H1 (cell line): Measurements from ENCODE around the gene ATAD3B. TPM values are rescaled to one million over a fixed set of nuclear protein-coding genes. Genes with fewer than 3 reads are reported as not detected.

ENCODE experiments used
- CTCF ChIA-PET: fragments of 300-600 bp; sonication (Branson Sonifier 250); formaldehyde crosslinking; loops from one replicate; lab custom pipeline; 2021; ENCODE audit not compliant: partially characterized antibody; lab: Charles Lee
- POLR2A ChIA-PET: fragments of 300-600 bp; sonication (Branson Sonifier 250); formaldehyde crosslinking; loops from one replicate; lab custom pipeline; 2021; ENCODE audit warnings: inconsistent platforms; ENCODE audit not compliant: partially characterized antibody; lab: Charles Lee
- DNase-seq, 2 experiments: peaks; one replicate each; pipeline versions ENCODE4 v3.0.0 to v3.0.0-alpha.2; 2010 to 2022; ENCODE audit warnings: low spot score in 2 of 2, low read depth in 1 of 2, mixed read lengths in 1 of 2
- FAIRE-seq: peaks from 2 replicates; lab custom pipeline; 2011; peaks lifted over from hg19 to GRCh38; lab: Jason Lieb, UNC
- H2AFZ ChIP-seq: 2 replicates; pipeline ENCODE4 v1.8.1; 2012; ENCODE audit warnings: low read length, inconsistent platforms
- H2AK5ac ChIP-seq: 2 replicates; pipeline ENCODE4 v1.6.1; 2013; ENCODE audit warnings: low read depth, low read length
- H2BK120ac ChIP-seq: replicated peaks from 2 replicates; pipeline ENCODE3; 2013; ENCODE audit warnings: low read depth, low read length, inconsistent platforms
- H2BK12ac ChIP-seq: 2 replicates; pipeline ENCODE4 v1.6.1; 2013; ENCODE audit warnings: low read depth, low read length
- H2BK15ac ChIP-seq: 2 replicates; pipeline ENCODE4 v1.6.1; 2013; ENCODE audit warnings: low read length
- H2BK20ac ChIP-seq: 2 replicates; pipeline ENCODE4 v1.6.1; 2013; ENCODE audit warnings: low read length
- H2BK5ac ChIP-seq: 2 replicates; pipeline ENCODE4 v1.6.1; 2013; ENCODE audit warnings: low read depth, low read length
- H3K14ac ChIP-seq: 2 replicates; pipeline ENCODE4 v1.6.1; 2013; ENCODE audit warnings: inconsistent platforms; ENCODE audit not compliant: insufficient read length
- H3K18ac ChIP-seq: 2 replicates; pipeline ENCODE4 v1.6.1; 2013; ENCODE audit warnings: low read length; ENCODE audit errors: extremely low read depth
- H3K23ac ChIP-seq: 2 replicates; pipeline ENCODE4 v1.6.1; 2013; ENCODE audit warnings: inconsistent platforms; ENCODE audit not compliant: insufficient read length
- H3K23me2 ChIP-seq: 2 replicates; pipeline ENCODE4 v1.6.1; 2013; ENCODE audit warnings: low read depth, low read length
- H3K27ac ChIP-seq: 2 replicates; pipeline ENCODE4 v1.6.1; 2011; ENCODE audit warnings: low read depth, low read length, inconsistent platforms
- H3K27me3 ChIP-seq, 4 experiments: replicated peaks in 1 of 4; 1 replicate in 1 of 4; 2 replicates in 3 of 4; pipeline versions ENCODE4 v1.6.1 to v1.8.1; 2011 to 2013; ENCODE audit warnings: low read length in 3 of 4, mild to moderate bottlenecking in 3 of 4, inconsistent platforms in 2 of 4, mixed read lengths in 2 of 4, moderate library complexity in 1 of 4; ENCODE audit not compliant: control insufficient read depth in 3 of 4, insufficient read depth in 3 of 4; ENCODE audit errors: extremely low read depth in 1 of 4
- H3K36me3 ChIP-seq, 4 experiments: 2 replicates each; pipeline versions ENCODE4 v1.6.1 to v1.8.1; 2011 to 2013; ENCODE audit warnings: mild to moderate bottlenecking in 4 of 4, low read length in 3 of 4, moderate library complexity in 2 of 4, control low read depth in 1 of 4, inconsistent platforms in 1 of 4; ENCODE audit not compliant: insufficient read depth in 4 of 4, control insufficient read depth in 2 of 4
- H3K4ac ChIP-seq: replicated peaks from 2 replicates; pipeline ENCODE3; 2013; ENCODE audit warnings: low read length, low read depth, mixed read lengths, inconsistent platforms; ENCODE audit not compliant: insufficient read length
- H3K4me1 ChIP-seq, 4 experiments: replicated peaks in 1 of 4; 1 replicate in 1 of 4; 2 replicates in 3 of 4; pipeline versions ENCODE4 v1.6.1 to v1.8.1; 2011 to 2013; ENCODE audit warnings: low read length in 3 of 4, inconsistent platforms in 2 of 4, mixed read lengths in 1 of 4; ENCODE audit not compliant: insufficient read depth in 4 of 4, control insufficient read depth in 3 of 4
- H3K4me2 ChIP-seq, 2 experiments: 2 replicates each; pipeline versions ENCODE4 v1.6.1 to v1.8.1; 2011 to 2013; ENCODE audit warnings: low read depth in 2 of 2, low read length in 2 of 2, control low read depth in 1 of 2, inconsistent platforms in 1 of 2, mild to moderate bottlenecking in 1 of 2; ENCODE audit not compliant: insufficient read depth in 1 of 2
- H3K4me3 ChIP-seq, 4 experiments: fragments of 200-600, 300-600 bp in 1 of 4; sonication (generic), shearing (Covaris generic), sonication (Bioruptor Twin) in 1 of 4; 2 replicates each; pipeline versions ENCODE4 v1.5.1 to v1.8.1; 2011 to 2016; ENCODE audit warnings: low read length in 4 of 4, low read depth in 3 of 4, control low read depth in 2 of 4, inconsistent platforms in 2 of 4, mild to moderate bottlenecking in 2 of 4, mixed read lengths in 1 of 4, moderate library complexity in 1 of 4; ENCODE audit not compliant: insufficient read depth in 2 of 4; ENCODE audit errors: extremely low read depth in 1 of 4
- H3K56ac ChIP-seq: replicated peaks from 2 replicates; pipeline ENCODE3; 2013; ENCODE audit warnings: low read depth, mild to moderate bottlenecking, mixed read lengths, low read length, inconsistent platforms; ENCODE audit not compliant: insufficient read length
- H3K79me1 ChIP-seq: 2 replicates; pipeline ENCODE4 v1.6.1; 2013; ENCODE audit warnings: low read depth, low read length, control low read depth
- H3K79me2 ChIP-seq, 2 experiments: 2 replicates each; pipeline versions ENCODE4 v1.6.1 to v1.8.1; 2012 to 2013; ENCODE audit warnings: low read length in 2 of 2, mild to moderate bottlenecking in 2 of 2, inconsistent platforms in 1 of 2; ENCODE audit not compliant: insufficient read depth in 2 of 2, control insufficient read depth in 1 of 2
- H3K9ac ChIP-seq, 4 experiments: replicated peaks in 1 of 4; 1 replicate in 1 of 4; 2 replicates in 3 of 4; pipeline versions ENCODE4 v1.6.1 to v1.8.1; 2011 to 2013; ENCODE audit warnings: low read depth in 3 of 4, low read length in 3 of 4, control low read depth in 2 of 4, mild to moderate bottlenecking in 2 of 4, moderate library complexity in 2 of 4, inconsistent platforms in 1 of 4; ENCODE audit errors: extremely low read depth in 1 of 4
- H3K9me3 ChIP-seq, 2 experiments: 2 replicates each; pipeline versions ENCODE4 v1.6.1 to v1.8.1; 2012 to 2013; ENCODE audit warnings: mild to moderate bottlenecking in 2 of 2, moderate library complexity in 2 of 2, control low read depth in 1 of 2, inconsistent platforms in 1 of 2, low read depth in 1 of 2, low read length in 1 of 2, mixed read lengths in 1 of 2; ENCODE audit not compliant: insufficient read depth in 2 of 2
- H4K20me1 ChIP-seq, 2 experiments: replicated peaks in 1 of 2; 2 replicates each; pipeline versions ENCODE3 to v1.8.1; 2011 to 2013; ENCODE audit warnings: inconsistent platforms in 2 of 2, low read length in 2 of 2, mild to moderate bottlenecking in 1 of 2; ENCODE audit not compliant: insufficient read depth in 2 of 2, control insufficient read depth in 1 of 2
- H4K5ac ChIP-seq: 2 replicates; pipeline ENCODE4 v1.6.1; 2013; ENCODE audit warnings: low read length, low read depth, mixed read lengths, inconsistent platforms; ENCODE audit not compliant: insufficient read length
- H4K8ac ChIP-seq: 2 replicates; pipeline ENCODE4 v1.8.0; 2013; ENCODE audit warnings: mild to moderate bottlenecking, moderate library complexity, low read length, inconsistent platforms; ENCODE audit not compliant: insufficient read depth; ENCODE audit errors: extremely low read depth
- H4K91ac ChIP-seq: replicated peaks from 2 replicates; pipeline ENCODE3; 2013; ENCODE audit warnings: low read length, mixed read lengths, inconsistent platforms; ENCODE audit not compliant: insufficient read length
- BCL11A ChIP-seq, 2 experiments: IDR thresholded peaks; one replicate each; pipeline ENCODE4 v1.6.1; 2011; ENCODE audit warnings: low read depth in 2 of 2, low read length in 2 of 2, mild to moderate bottlenecking in 2 of 2
- CBX8 ChIP-seq: fragments of 300-800, 300-1000 bp; sonication (generic); IDR thresholded peaks from 2 replicates; pipeline ENCODE4 v1.7.1; 2016; ENCODE audit warnings: low read depth, low read length, borderline replicate concordance
- CEBPB ChIP-seq: IDR thresholded peaks from 2 replicates; pipeline ENCODE4 v1.6.1; 2012; ENCODE audit warnings: low read depth, low read length
- FOSL1 ChIP-seq: IDR thresholded peaks from 2 replicates; pipeline ENCODE4 v1.6.1; 2011; ENCODE audit warnings: mild to moderate bottlenecking, low read depth, low read length, moderate library complexity; ENCODE audit not compliant: insufficient read depth
- MAFK ChIP-seq: IDR thresholded peaks from 2 replicates; pipeline ENCODE4 v1.6.1; 2012; ENCODE audit warnings: low read depth, mild to moderate bottlenecking, improper control_type of control experiment, low read length
- NRF1 ChIP-seq: IDR thresholded peaks from 2 replicates; pipeline ENCODE4 v1.6.1; 2011; ENCODE audit warnings: mild to moderate bottlenecking, low read depth, low read length, improper control_type of control experiment
- RFX5 ChIP-seq: IDR thresholded peaks from 2 replicates; pipeline ENCODE4 v1.6.1; 2011; ENCODE audit warnings: low read depth, low read length, improper control_type of control experiment, borderline replicate concordance
- SAP30 ChIP-seq: fragments of 300-600 bp; sonication (generic); IDR thresholded peaks from 2 replicates; pipeline ENCODE4 v1.7.1; 2012; ENCODE audit warnings: low read length, moderate library complexity, mild to moderate bottlenecking, inconsistent platforms; ENCODE audit not compliant: insufficient read depth, insufficient replicate concordance
- SIRT6 ChIP-seq: IDR thresholded peaks from one replicate; pipeline ENCODE4 v1.7.1; 2012; ENCODE audit warnings: low read length, inconsistent platforms
- TCF12 ChIP-seq: IDR thresholded peaks from 2 replicates; pipeline ENCODE4 v1.6.1; 2011; ENCODE audit warnings: low read depth, mild to moderate bottlenecking, low read length
- WGBS, 2 experiments: shearing (Covaris generic) in 1 of 2; methylation state at CpG; one replicate each; pipeline versions ENCODE4 v1.1.6 to v1.1.7; 2013 to 2015; ENCODE audit warnings: low lambda C conversion rate in 2 of 2, mixed read lengths in 2 of 2, inconsistent platforms in 1 of 2, low coverage in 1 of 2, missing lambda C conversion rate in 1 of 2; ENCODE audit not compliant: insufficient replicate concordance in 2 of 2, insufficient coverage in 1 of 2, insufficient read length in 1 of 2; ENCODE audit errors: extremely low coverage in 1 of 2, missing lambda C conversion rate in 1 of 2; 5-methylcytosine and 5-hydroxymethylcytosine counted together
- polyA plus RNA-seq, 7 experiments: library from polyadenylated mRNA; depleted of rRNA in 3 of 7; stranded (reverse) in 5 of 7; unstranded in 2 of 7; fragments of >200 nt in 5 of 7; fragments of 200-250 nt in 2 of 7; gene quantifications; 1 replicate in 5 of 7; 2 replicates in 1 of 7; 4 replicates in 1 of 7; pipeline versions ENCODE4 v1.2.1 to v1.2.3, GENCODE V29; 2011 to 2013; ENCODE audit warnings: missing spikeins in 2 of 7, mixed read lengths in 2 of 7
- total RNA-seq: library from RNA; stranded (reverse); fragmentation: NEBNext Ultra II Directional; extraction: Animal tissue kit (Norgen Biotek cat#: 25700); gene quantifications from 2 replicates; pipeline ENCODE4 v1.2.1, GENCODE V29; 2021
- TF ChIP-seq, protein P1 (sequence below): IDR thresholded peaks from 2 replicates; pipeline ENCODE4 v1.6.1; 2012; ENCODE audit warnings: inconsistent platforms
- TF ChIP-seq, protein P2 (sequence below): IDR thresholded peaks from 2 replicates; pipeline ENCODE4 v1.6.1; 2012; ENCODE audit warnings: low read length, inconsistent platforms

The ATAD3B gene
- total and polyA plus RNA-seq, 2 of the 8 experiments (the other 6 are each of a cell fraction or from before 2014, with no cell fraction given), result 31.3 to 63.0 TPM

DNA sequence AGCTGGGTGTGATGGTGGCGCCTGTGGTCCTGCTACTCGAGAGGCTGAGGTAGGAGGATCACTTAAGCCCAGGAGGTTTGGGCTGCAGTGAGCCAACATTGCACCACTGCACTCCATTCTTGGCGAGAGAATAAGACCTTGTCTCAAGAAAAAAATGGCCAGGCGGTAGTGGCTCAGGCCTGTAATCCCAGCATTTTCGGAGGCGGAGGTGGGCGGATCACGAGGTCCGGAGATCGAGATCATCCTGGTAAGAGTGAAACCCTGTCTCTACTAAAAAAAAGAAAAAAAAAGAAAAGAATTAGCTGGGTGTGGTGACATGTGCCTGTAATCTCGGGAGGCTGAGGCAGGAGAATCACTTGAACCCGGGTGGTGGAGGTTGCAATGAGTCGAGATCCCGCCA is 11.3 kb downstream of the ATAD3B start:
- CTCF ChIA-PET, result interaction anchor here (0.9 to 1.5 kb wide), 4 partner anchors 9 to 23 kb away, joined by 3 to 5 read pairs (median 4); no protein-coding TSS in a partner anchor
- TF ChIP-seq TCF12 (no peak), NRF1 (no peak), SAP30 (no peak), SIRT6 (no peak), RFX5 (no peak), MAFK (no peak), BCL11A (IDR thresholded peaks at IDR 0.05; ENCODE audit: low read depth in 2 of 2, low read length in 2 of 2) (no peak), FOSL1 (no peak), CBX8 (no peak), CEBPB (no peak)
- TF ChIP-seq, protein P1, sequence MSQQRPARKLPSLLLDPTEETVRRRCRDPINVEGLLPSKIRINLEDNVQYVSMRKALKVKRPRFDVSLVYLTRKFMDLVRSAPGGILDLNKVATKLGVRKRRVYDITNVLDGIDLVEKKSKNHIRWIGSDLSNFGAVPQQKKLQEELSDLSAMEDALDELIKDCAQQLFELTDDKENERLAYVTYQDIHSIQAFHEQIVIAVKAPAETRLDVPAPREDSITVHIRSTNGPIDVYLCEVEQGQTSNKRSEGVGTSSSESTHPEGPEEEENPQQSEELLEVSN, result no peak
- TF ChIP-seq, protein P2, sequence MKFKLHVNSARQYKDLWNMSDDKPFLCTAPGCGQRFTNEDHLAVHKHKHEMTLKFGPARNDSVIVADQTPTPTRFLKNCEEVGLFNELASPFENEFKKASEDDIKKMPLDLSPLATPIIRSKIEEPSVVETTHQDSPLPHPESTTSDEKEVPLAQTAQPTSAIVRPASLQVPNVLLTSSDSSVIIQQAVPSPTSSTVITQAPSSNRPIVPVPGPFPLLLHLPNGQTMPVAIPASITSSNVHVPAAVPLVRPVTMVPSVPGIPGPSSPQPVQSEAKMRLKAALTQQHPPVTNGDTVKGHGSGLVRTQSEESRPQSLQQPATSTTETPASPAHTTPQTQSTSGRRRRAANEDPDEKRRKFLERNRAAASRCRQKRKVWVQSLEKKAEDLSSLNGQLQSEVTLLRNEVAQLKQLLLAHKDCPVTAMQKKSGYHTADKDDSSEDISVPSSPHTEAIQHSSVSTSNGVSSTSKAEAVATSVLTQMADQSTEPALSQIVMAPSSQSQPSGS, result no peak

More for the DNA sequence above, 11.3 kb downstream of the ATAD3B start:
- Histone ChIP-seq H2AFZ (no peak overlapping the region), H3K4me2 (no peak overlapping the region), H3K4me1 (no peaks in the 10 kb centered on the region; a peak in 1 of 7 replicates), H2BK5ac (no peak overlapping the region), H3K23ac (no peak overlapping the region), H4K8ac (peak overlapping the region; percentile 85; the same call in 1 of the 2 replicates), H4K5ac (no peak overlapping the region), H3K9ac (no peak overlapping the region), H3K27ac (no peak overlapping the region), H2BK15ac (no peak overlapping the region), H3K56ac (no peak overlapping the region), H2BK120ac (no peak overlapping the region), H4K20me1 (peaks cover 0 to 9% of the 10 kb centered on the region in 2 experiments), H2BK12ac (no peak overlapping the region), H3K4me3 (no peak overlapping the region), H3K79me2 (no peaks in the 10 kb centered on the region), H3K23me2 (no peaks in the 10 kb centered on the region; the same call in 1 of the 2 replicates), H4K91ac (no peak overlapping the region), H2AK5ac (no peak overlapping the region), H3K18ac (no peak overlapping the region), H3K4ac (no peak overlapping the region), H3K27me3 (no peaks in the 10 kb centered on the region), H2BK20ac (no peak overlapping the region), H3K36me3 (peaks cover 15 to 60% (median 34%) of the 10 kb centered on the region in 4 experiments), H3K14ac (no peak overlapping the region), H3K79me1 (0 out of 2 replicates have a peak, but pooled peaks cover 3% of the 10 kb centered on the region), H3K9me3 (no peaks in the 10 kb centered on the region)
- POLR2A ChIA-PET, result interaction anchor here (0.6 to 1.5 kb wide), 4 partner anchors 8 to 98 kb away, joined by 3 to 5 read pairs (median 4); no protein-coding TSS in a partner anchor
- no peak for DNase-seq
- 96% methylated on average over 14 of the region's 14 CpGs; no CpG with 5 or more reads in 1 of the 2 experiments for WGBS, 2 experiments
- no peak for FAIRE-seq
